ENCODE data around the gene NINJ2.
"Not testable (repeated sequence)": the region's sequence is repeated elsewhere in the genome, so short reads cannot be mapped to it uniquely, and the experiment has no call there.

Gene NINJ2

DNA sequence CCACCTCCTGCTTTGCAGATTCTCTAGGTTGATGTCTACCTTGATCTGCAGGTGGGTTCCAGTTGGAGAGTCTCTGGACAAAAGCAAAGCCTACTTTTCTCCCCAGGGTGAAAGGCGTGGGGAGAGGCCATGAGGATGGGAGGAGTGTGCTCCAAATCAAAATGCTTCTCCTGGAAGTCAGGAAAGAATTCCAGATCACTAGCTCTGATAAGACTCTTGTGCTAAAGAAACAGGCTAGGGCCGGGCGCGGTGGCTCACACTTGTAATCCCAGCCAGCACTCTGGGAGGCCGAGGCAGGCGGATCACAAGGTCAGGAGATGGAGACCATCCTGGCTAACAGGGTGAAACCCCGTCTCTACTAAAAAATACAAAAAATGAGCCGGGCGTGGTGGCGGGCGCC is 21.9 kb downstream of the NINJ2 start:
- DNase-seq (ENCODE audit: low read depth, low spot score), result not testable (repeated sequence)

DNA sequence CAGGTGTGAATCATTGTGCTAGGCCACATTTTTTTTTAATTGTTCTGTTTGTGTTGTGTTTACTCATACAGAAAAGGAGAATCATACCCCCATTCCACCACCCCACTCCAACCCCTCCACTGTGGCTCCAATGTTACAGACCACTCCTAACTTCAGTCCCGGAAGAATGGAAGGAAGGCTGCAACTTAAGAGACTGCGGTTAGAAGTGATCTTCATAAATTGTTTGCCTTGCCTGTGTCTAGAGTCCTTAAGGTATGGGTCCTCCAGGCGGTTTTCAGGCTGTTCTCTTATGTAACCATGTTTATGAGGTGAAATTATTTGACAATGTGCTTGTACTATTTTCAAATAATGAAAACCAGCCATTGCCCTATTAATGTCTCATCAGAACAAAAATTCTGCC is 22.5 kb downstream of the NINJ2 start:
- no peak for DNase-seq (ENCODE audit: low read depth, low spot score)

DNA sequence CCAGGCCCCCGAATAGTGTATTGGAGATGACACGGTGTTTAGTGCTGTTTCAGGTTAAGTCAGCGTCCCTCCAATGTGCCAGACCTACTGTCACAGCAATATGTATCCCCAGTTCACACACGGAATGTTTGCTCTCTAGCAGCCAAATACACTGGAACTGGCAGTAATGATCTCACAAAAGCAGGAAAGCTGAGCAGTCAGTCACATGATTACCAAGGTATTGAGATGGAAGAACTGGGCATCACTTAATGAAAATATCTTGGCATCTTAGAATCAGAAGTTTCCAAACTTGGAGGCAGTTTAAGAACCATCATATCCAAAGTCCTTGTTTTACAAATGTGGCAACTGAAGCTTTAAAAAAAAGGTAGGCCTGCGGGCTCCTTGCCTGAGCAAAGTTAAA is 23.3 kb downstream of the NINJ2 start:
- no peak for DNase-seq (ENCODE audit: low read depth, low spot score)

DNA sequence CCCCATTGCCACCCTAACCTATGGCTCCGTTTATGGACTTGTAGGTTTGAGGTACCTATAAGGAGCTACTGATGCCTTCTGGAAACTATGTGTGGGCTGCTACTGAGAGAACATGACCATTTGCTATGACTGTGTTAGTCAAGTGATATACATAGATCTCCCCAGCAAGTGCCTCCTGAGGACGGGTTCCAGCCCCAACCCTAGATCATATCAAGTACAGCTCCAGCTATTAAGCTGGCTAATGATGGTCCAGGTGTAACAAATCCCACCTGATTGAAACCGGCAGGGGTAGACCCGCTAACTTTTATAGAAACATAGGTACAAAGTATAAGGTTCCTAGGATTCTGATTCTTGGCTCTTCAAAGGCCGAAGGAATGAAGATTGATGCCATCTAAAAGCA is 23.7 kb downstream of the NINJ2 start:
- no peak for DNase-seq (ENCODE audit: low read depth, low spot score)

DNA sequence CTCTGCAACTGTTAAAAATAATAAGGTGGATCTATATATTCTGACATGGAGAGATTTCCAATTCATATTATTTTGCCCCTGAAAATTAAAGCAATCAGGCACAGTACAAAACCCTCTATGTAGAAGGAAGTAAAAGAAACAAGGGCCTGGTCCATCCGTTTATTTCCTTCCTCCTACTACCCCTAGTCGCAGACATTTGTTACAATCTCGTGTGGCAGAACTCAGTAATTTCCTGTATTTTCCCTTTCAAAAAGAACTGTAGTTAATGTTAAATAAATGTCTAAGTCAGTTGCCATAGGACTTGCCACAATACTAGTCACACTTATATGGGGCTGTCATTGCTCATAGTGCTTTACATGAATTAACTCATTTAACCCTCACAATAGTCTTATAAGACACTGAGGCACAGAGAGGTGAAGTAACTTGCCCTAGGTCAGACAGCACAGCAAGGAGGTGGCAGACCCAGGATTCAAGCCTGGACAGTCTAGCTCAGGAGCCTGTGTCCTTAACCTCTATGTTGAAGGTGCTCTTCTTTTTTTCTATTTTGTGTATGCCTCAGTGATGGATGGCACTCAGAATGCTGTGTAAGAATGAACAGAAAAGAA is 24.2 kb downstream of the NINJ2 start:
- DNase-seq (ENCODE audit: low read depth, low spot score), result no peak

DNA sequence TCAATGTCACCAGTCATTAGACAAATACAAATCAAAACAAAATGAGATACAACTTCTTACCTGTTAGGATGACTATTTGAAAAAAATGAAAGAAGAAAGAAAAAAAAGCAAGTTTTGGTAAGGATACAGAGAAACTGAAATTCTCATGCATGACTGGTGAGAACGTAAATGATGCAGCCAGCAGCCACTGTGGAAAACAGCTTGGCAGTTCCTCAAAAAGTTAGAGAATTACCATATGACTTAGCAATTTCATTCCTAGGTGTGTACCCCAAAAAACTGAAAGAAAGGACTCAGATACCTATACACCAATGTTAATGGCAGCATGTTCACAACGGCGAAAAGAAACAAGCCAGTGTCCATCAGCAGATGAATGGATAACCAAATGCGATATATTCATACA is 26.6 kb downstream of the NINJ2 start:
- DNase-seq (ENCODE audit: low read depth, low spot score), result no peak

DNA sequence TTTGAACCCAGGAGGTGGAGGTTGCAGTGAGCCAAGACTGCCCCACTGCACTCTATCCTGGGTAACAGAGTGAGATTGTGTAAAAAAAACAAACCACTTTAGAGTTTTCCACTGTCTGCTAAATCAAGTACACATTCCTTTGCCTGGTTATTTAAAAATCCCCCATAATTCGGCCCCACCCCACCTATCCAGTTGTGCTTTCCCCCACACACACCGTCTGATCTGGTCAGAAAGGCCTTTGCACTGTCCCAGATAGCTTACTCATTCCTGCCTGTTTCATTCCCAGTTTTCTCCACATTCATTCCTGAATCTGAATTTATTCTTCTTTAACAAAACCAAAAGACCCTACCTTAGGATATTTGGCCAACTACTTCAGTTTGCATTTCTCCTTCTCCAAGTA is 29.5 kb downstream of the NINJ2 start:
- no peak for DNase-seq (ENCODE audit: low read depth, low spot score)

DNA sequence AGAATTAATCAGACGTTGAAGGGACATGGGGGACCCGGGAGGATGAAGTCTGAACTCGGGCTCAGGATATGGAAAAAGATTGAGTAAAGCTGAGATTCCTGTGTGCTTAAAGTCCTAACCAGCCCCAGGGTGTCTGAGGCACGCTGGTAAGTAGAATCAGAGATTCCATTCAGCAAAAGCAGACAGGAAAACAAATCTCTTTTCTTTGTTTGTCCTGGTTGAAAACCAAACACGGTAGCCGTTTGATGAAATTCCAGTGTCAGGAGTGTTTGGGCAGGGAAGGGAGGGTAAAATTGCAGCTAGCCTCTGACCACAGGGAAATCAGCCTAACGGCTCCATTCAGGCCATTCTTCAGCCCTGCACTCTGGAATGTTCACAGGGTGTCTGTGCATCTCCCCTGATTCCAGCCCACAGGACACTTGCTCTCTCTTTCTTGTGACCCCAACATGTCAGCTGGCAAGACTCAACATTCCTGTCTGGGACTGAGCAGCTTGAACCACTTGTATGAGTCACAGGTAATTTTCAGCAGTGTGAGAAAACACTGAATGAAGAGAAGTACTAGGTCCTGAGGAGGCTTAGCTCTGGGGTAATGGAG is 31.0 kb downstream of the NINJ2 start:
- peak; percentile 46 for DNase-seq (ENCODE audit: low read depth, low spot score)

DNA sequence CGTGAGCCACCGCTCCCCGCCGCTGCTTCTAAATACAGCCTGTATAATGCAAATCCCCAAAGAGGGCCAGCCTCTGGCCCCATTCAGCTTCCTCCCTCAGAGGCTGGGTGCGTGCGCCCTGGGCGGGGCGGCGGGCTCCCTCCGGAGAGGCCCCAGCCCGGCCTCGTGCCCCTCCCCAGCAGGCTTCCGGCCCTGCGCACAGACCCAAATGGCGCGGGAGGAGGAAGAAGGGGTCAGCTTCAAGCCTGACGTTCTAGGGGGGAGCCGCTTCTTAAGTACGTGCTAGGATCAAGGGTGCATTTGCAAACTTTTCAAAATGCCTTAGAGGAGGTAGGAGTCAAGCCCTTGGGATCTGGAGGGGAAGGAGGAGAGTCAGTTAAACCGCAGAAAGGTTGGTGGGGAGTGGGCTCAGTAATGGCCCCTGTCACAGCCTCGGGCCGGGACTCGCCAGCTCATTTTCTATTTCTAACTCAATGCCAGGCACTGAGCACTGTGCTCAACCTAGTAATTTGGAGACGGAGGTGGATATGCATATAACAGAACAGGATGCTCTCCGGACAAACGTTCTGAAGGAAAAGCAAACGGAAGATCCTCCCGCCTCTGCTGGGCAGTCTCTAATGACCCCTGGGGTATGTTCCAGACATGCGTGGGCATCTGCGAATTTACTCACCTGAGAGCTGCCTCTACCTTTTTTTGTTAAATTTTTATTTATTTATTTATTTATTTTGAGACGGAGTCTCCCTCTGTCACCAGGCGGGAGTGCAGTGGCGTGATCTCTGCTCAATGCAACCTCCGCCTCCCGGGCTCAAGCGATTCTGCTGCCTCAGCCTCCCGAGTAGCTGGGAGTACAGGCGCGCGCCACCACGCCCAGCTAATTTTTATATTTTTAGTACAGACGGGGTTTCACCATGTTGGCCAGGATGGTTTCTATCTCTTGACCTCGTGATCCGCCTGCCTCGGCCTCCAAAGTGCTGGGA is 32.3 kb downstream of the NINJ2 start:
- no peak for DNase-seq (ENCODE audit: low read depth, low spot score)

DNA sequence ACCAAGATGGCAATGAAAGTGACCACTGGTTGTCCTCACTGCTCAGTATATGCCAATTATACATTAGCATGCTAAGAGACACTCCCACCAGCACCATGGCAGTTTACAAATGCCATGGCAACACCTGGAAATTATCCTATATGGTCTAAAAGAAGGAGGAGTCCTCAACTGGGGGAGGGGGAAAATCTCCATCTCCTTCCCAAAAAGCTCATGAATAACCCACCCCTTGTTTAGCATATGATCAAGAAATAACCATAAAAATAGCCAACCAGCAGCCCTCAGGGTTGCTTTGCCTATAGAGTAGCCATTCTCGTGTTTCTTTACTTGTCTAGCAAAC is 34.5 kb downstream of the NINJ2 start:
- not testable (repeated sequence) for DNase-seq (ENCODE audit: low read depth, low spot score)

DNA sequence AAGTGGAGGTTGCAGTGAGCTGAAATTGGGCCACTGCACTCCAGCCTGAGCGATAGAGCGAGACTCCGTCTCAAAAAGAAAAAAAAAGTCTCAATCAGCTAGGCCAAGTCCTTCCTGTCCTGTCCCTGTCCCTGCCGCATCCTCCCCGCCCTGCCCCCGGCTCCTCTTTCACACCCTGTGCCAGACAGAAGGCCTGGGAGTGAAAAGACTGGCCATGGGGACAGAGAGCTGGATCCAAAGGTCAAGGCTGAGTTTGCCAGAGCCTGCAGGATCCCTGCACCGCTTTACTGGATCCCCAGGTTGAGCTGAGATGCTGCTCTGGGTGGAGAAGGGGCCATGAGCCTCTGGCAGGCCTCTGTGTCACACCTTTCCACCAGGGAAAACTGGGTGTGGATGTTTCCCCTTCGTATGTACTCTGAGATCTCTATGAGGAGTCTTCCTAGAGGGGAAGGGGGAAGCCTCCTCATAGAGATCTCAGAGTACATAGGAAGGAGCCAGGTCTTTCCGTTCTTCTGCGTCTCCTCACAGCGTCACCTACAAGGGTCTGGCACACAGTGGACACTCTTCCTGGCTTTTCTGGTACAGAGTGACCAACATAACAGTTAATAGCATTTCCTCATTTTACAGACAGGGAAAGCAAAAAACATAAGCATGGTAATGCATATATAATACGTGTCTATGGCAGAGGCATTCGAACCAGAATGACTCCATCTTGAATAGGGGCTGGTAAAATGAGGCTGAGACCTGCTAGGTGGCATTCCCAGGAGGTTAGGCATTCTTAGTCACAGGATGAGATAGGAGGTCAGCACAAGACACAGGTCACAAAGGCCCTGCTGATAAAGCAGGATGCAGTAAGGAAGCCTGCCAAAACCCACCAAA is 35.1 kb downstream of the NINJ2 start:
- no peak for DNase-seq (ENCODE audit: low read depth, low spot score)

DNA sequence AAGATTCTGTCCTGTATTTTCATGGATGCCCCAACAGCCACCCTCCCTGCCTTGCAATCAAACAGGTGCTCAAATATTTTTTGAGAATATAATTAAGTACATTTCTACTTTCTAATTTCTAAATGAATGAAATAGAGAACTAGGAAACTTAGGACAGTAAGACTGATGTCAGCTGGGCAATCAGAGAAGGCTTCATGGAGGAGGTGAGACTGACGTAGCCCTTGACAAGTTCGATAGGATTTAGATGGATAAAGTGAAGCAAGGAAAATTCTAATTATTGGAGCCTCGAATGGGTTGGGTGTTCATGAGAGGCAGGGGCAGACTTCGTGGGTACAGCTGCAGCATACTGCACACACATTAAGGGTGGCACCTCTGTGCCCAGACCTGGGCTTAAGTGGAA is 36.0 kb downstream of the NINJ2 start:
- DNase-seq (ENCODE audit: low read depth, low spot score), result no peak

DNA sequence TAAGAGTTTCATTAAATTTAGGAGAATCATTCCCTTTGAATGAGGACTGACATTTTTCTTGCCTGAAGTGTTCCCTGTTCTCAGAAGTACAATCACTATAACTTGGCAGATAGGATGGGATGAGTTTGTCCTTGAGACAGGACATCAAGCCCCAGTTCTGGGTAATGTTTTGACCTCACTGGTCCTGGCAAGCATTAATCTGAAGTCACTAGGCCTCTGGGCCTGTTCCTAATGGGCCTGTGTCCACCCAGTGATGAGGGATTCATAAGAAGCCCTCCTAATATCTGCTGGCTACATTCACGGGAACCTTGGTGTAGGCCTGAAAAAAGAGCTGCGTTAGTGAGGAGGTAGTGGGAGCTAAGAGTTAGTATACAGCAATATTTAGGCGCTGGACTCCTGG is 37.2 kb downstream of the NINJ2 start:
- DNase-seq (ENCODE audit: low read depth, low spot score), result no peak

DNA sequence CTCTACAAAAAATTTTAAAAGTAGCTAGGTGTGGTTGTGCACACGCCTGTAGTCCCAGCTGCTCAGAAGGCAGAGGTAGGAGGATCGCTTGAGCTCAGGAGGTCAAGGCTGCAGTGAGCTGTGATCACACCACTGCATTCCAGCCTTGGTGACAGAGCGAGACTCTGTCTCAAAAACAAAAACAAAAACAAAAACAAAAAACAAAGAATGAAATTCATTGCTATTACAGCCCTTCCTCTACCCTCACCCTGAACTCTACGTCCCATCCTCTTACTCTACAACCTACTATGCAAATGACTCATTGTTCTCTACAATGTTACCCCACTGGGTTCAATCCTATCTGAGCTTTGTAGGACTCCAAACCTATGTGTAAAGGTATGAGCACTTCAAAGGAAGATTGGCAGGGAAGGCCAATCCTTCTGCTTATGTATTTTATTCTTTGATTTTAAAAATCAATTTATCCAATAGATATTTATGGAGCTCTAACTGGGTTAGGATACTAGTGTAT is 39.3 kb downstream of the NINJ2 start:
- no peak for DNase-seq (ENCODE audit: low read depth, low spot score)

DNA sequence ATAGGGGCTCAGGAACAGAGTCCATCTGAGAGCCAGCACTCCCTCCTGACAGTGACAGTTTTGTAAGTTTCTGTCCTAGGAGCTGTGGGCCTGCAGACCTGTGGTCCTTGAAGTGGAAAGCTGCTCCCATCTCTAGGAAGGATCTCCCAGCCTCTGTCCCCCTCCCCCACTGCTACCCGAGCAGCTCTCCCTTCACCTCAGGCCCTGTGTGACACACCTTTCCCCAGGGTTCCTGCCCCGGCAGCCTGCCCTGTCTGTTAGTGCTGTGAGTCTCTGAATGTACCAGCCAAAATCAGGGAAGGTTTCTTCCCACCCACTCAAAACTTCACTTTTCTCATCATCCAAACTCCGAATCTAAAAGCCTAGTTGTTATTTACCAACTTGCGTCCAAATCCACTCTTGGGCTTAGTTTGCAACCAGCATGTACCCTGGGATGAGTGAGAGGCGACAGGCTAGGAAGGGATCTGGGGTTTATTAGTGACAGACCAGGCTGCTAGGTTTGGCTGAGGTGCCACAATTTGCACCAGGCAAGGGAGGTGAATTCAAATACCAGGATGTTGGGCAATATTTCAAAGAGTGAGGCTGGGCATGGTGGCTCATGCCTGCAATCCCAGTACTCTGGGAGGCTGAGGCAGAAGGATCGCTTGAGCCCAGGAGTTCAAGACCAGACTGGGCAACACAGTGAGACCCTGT is 39.9 kb downstream of the NINJ2 start:
- no peak for DNase-seq (ENCODE audit: low read depth, low spot score)

DNA sequence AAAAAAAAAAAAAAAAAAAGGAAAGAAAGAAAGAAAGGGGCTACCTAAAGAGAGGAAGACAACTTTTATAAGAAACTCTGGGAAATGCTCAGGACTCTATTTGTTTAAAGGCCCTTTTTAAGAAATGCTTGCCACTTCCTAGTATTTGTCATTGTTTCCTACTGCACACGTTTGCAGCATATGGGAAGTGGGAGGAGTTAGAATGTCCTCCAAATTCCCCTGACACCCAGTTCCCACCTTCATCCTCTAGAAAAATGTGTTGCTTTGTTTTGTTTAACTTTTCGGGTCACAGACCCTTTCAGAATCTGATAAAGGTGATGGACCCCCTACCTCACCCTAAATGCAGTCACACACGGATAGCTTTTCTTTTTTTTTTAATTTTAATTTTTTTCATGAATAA is 40.8 kb downstream of the NINJ2 start:
- DNase-seq (ENCODE audit: low read depth, low spot score), result no peak

DNA sequence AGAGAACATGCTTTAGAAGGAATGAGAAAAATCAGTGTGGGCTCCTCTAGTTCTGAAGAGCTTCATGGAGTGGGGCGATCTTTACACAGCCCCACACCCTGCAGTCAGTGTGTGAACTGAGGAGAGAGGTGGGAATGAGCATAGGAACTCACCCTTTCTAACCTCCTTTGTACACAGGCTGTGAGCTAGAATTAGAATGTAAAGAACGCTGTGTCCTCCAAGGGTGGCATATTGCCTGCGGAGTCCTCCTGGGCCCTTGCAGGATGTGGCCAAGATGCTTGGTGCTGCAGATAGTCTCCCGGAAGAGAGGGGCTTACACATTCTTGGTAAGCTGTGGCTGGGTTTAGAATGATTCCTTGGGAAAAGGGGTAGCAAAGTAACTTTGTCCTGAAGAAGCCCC is 43.9 kb downstream of the NINJ2 start:
- no peak for DNase-seq (ENCODE audit: low read depth, low spot score)

DNA sequence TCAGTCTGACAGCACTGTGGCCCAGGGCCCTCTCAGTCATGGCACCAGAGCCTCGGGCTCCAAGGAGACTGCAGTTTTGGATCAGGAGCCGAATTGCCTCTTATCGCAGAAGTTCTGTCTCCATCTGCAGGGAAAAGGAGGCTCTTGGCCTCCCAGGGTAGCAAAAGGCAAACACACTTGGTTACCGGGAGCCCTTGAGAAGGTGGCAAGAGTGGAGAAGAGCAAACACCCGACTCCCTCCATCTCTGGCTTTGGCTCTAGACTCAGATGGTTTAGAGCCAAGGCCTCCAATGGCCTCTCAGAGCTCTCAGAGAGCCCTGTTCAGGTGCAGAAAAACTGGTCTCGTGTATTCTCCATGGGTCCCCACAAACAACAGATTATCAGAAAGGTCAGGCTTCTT is 44.6 kb downstream of the NINJ2 start:
- DNase-seq (ENCODE audit: low read depth, low spot score), result no peak

DNA sequence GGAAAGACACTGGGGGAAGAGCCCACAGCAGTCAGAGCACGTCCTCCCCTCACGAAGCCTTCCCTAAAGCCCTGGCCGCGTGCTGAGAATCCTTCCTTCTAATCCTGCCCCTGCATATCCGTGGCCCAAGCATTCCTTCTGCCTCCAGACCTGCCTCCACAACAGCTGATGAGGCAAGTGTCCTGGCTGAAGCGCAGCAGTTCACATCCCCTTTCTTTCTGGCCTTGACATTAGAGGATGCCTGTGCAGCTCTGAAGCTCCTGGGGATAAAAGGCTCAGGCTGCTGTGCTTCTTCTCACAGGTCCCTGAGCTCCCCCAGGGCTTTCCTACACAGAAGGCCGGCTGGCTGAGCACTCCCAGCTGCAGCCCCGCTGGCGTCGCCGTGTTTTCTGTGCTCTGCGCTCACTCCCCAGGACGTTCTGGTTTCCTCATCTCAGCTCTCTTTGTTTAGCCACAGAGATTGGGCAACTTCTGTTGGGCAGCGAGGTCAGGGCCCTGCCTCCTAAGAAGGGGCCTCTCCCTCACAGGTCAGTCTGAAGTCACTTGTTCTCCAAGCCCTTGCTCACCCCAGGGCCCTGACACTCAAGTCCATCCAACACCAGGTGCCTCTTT is 45.8 kb downstream of the NINJ2 start:
- peak; percentile 58 for DNase-seq (ENCODE audit: low read depth, low spot score)

DNA sequence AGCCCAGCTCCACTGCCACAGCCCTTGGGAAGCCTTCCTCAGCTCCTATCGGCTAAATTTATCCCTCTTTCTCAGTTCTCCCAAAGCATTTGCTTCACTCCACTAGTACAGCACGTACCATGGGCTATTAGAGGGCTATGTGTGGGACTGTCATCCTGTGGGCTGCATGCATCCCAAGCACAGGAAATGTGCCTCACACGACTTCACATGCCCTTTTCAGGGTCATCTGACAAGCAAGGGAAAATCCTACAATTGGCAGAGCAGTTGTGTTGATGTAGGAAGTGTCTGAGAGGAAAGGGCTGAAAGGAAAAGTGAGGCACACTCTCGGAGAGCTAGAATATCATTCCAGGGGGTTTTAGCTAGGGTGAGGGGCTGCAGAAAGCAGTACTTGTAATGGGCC is 47.6 kb downstream of the NINJ2 start:
- DNase-seq (ENCODE audit: low read depth, low spot score), result no peak

Measured in brain pericyte (primary cell).